ENCODE data around the gene MIXL1. TPM values are rescaled to one million over a fixed set of nuclear protein-coding genes. Genes with fewer than 3 reads are reported as not detected.

Gene MIXL1
- total RNA-seq, 1 experiment from 2014 or later = 4.7 TPM

GRCh38 chr1:226199971-226200370 is 23.5 kb upstream of the MIXL1 start:
- Histone ChIP-seq H3K79me1 (ENCODE audit: insufficient read depth, low read depth, low read length, poor library complexity, severe bottlenecking) (no peaks in the 10 kb centered on the region), H3K18ac (ENCODE audit: insufficient read length, low read depth, low read length) (no peak overlapping the region), H3K4me1 (ENCODE audit: insufficient read depth, low read length) (no peaks in the 10 kb centered on the region; the same call in 1 of the 2 replicates), H3K4ac (ENCODE audit: low read depth, low read length) (no peak overlapping the region), H3K9me3 (ENCODE audit: control insufficient read depth, low read depth, low read length) (no peaks in the 10 kb centered on the region), H4K5ac (ENCODE audit: insufficient read length, low read depth, low read length) (no peak overlapping the region), H2BK15ac (ENCODE audit: low read depth, low read length) (no peak overlapping the region), H3K79me2 (ENCODE audit: insufficient read depth, low read length) (no peaks in the 10 kb centered on the region), H3K23me2 (ENCODE audit: insufficient read length, low read depth, low read length, poor library complexity, severe bottlenecking) (no peaks in the 10 kb centered on the region), H2BK20ac (ENCODE audit: low read depth, low read length, poor library complexity, severe bottlenecking) (no peak overlapping the region), H2BK5ac (ENCODE audit: insufficient read length, low read length) (no peak overlapping the region), H3K23ac (ENCODE audit: insufficient read length, low read depth, low read length) (no peak overlapping the region), H2AK5ac (ENCODE audit: insufficient read length, low read length) (no peak overlapping the region), H3K27ac (ENCODE audit: insufficient read length, low read depth, low read length) (no peak overlapping the region), H4K20me1 (ENCODE audit: control insufficient read depth, insufficient read depth, insufficient read length) (no peaks in the 10 kb centered on the region), H4K8ac (replicated peaks; ENCODE audit: insufficient read length, low read depth, low read length) (no peak overlapping the region), H3K14ac (ENCODE audit: insufficient read depth, low read length) (no peak overlapping the region), H3T11ph (ENCODE audit: low read length) (no peak overlapping the region), H2BK120ac (ENCODE audit: low read depth, low read length, poor library complexity, severe bottlenecking) (no peak overlapping the region), H3K4me2 (ENCODE audit: insufficient read depth, insufficient read length, low read length) (no peak overlapping the region), H3K9ac (ENCODE audit: extremely low read depth, insufficient read length, low read length) (no peak overlapping the region), H2AFZ (ENCODE audit: low read length) (no peak overlapping the region), H3K27me3 (ENCODE audit: insufficient read depth, low read length) (no peaks in the 10 kb centered on the region), H4K91ac (ENCODE audit: insufficient read length, low read depth, low read length) (no peak overlapping the region), H2BK12ac (ENCODE audit: insufficient read length, low read depth, low read length) (no peak overlapping the region), H3K56ac (ENCODE audit: insufficient read length, low read depth, low read length) (no peak overlapping the region)
- Mint-ChIP-seq H3K27me3 (ENCODE audit: low read depth) (peaks cover 3% of the 10 kb centered on the region; the same call in 1 of the 2 replicates), H3K4me1 (peaks cover 13 to 22% of the 10 kb centered on the region in 2 experiments), H3K4me3 (no peak overlapping the region), H3K36me3 (ENCODE audit: insufficient read depth in 1 of 3, low read depth in 3 of 3) (no peaks in the 10 kb centered on the region), H3K27ac (no peak overlapping the region; a peak in 1 of 7 replicates), H3K9me3 (no peaks in the 10 kb centered on the region)
- WGBS (ENCODE audit: extremely low coverage, insufficient read length, low lambda C conversion rate) = no CpG with 5 or more reads among the region's 2 CpGs
- DNase-seq = no peak
- TF ChIP-seq CTCF (conservative IDR thresholded peaks at IDR 0.05) = no peak
